Type B pancreatic cell (in vitro differentiated cells): ENCODE results near the gene USP35. TPM values are rescaled to one million over a fixed set of nuclear protein-coding genes. Genes with fewer than 3 reads are reported as not detected.

Source experiments
- DNase-seq: peaks from one replicate; pipeline ENCODE4 v3.0.0; 2021; ENCODE audit warnings: mixed read lengths; ENCODE audit not compliant: unreplicated experiment; ENCODE audit errors: extremely low spot score
- H3K27ac Mint-ChIP-seq: 2 replicates; pipeline ENCODE4 v1.8.0; 2021; ENCODE audit warnings: mild to moderate bottlenecking, mixed read lengths
- H3K27me3 Mint-ChIP-seq: 2 replicates; pipeline ENCODE4 v1.8.0; 2021; ENCODE audit warnings: mixed read lengths
- H3K36me3 Mint-ChIP-seq: 2 replicates; pipeline ENCODE4 v1.8.0; 2021; ENCODE audit warnings: mixed read lengths
- H3K4me1 Mint-ChIP-seq: one replicate; pipeline ENCODE4 v1.8.0; 2021; ENCODE audit warnings: mixed read lengths; ENCODE audit not compliant: unreplicated experiment
- H3K4me3 Mint-ChIP-seq: 2 replicates; pipeline ENCODE4 v1.8.0; 2021; ENCODE audit warnings: mild to moderate bottlenecking, mixed read lengths
- H3K9me3 Mint-ChIP-seq: 2 replicates; pipeline ENCODE4 v1.8.0; 2021; ENCODE audit warnings: mixed read lengths
- CTCF ChIP-seq: fragments of 200-600 bp; sonication (generic); conservative IDR thresholded peaks from 2 replicates; pipeline ENCODE4 v1.5.0; 2021; ENCODE audit warnings: antibody characterized with exemption, mild to moderate bottlenecking
- total RNA-seq: library from RNA; stranded (reverse); gene quantifications from 2 replicates; pipeline ENCODE4 v1.2.1, GENCODE V29; 2021; ENCODE audit warnings: low replicate concordance

The USP35 gene
- total RNA-seq, 1 donor from 2014 or later, result 9.7 TPM

GRCh38 chr11:78156127-78156844 is 32.4 kb upstream of the USP35 start:
- Mint-ChIP-seq H3K4me1 (peaks cover 11% of the 10 kb centered on the region), H3K36me3 (peaks cover 3% of the 10 kb centered on the region), H3K27ac (peak overlapping the region; percentile 67), H3K4me3 (no peak overlapping the region), H3K27me3 (no peaks in the 10 kb centered on the region), H3K9me3 (no peaks in the 10 kb centered on the region)
- DNase-seq, result no peak
- no peak for TF ChIP-seq CTCF

GRCh38 chr11:78158987-78159652 is 29.6 kb upstream of the USP35 start:
- DNase-seq, result no peak
- Mint-ChIP-seq H3K27me3 (no peaks in the 10 kb centered on the region), H3K4me1 (peaks cover 10% of the 10 kb centered on the region), H3K27ac (no peak overlapping the region), H3K9me3 (no peaks in the 10 kb centered on the region), H3K36me3 (no peaks in the 10 kb centered on the region), H3K4me3 (no peak overlapping the region)
- TF ChIP-seq CTCF, result no peak

- H3K4me1 Mint-ChIP-seq, result peaks cover 10% of the 10 kb centered on the region
- H3K9me3 Mint-ChIP-seq, result no peaks in the 10 kb centered on the region
- H3K27me3 Mint-ChIP-seq, result no peaks in the 10 kb centered on the region
- H3K27ac Mint-ChIP-seq, result no peak overlapping the region
- no peak for DNase-seq
- H3K4me3 Mint-ChIP-seq, result no peak overlapping the region
- no peaks in the 10 kb centered on the region for H3K36me3 Mint-ChIP-seq
- no peak for TF ChIP-seq CTCF
These were observed 28.2 kb upstream of the USP35 start for GRCh38 chr11:78160557-78160956.

- no peak for DNase-seq
- no peak overlapping the region for H3K4me3 Mint-ChIP-seq
- no peaks in the 10 kb centered on the region for H3K36me3 Mint-ChIP-seq
- peaks cover 8% of the 10 kb centered on the region for H3K4me1 Mint-ChIP-seq
- no peak overlapping the region for H3K27ac Mint-ChIP-seq
- H3K9me3 Mint-ChIP-seq, result no peaks in the 10 kb centered on the region
- no peaks in the 10 kb centered on the region for H3K27me3 Mint-ChIP-seq
- TF ChIP-seq CTCF, result no peak
These were observed 27.4 kb upstream of the USP35 start for GRCh38 chr11:78161346-78161745.

- TF ChIP-seq CTCF, result no peak
- H3K36me3 Mint-ChIP-seq, result no peaks in the 10 kb centered on the region
- no peak for DNase-seq
- H3K27me3 Mint-ChIP-seq, result no peaks in the 10 kb centered on the region
- H3K4me3 Mint-ChIP-seq, result no peak overlapping the region
- H3K9me3 Mint-ChIP-seq, result no peaks in the 10 kb centered on the region
- no peak overlapping the region for H3K27ac Mint-ChIP-seq
- peaks cover 3% of the 10 kb centered on the region for H3K4me1 Mint-ChIP-seq
These were observed 26.8 kb upstream of the USP35 start for GRCh38 chr11:78161962-78162371.
